PC-9 (cell line): ENCODE data around the gene DYNLT2B.

Experiments
- EZH2 ChIP-seq: fragments of 200-600 bp; sonication (generic); IDR thresholded peaks from 2 replicates; pipeline ENCODE4 v1.8.0; 2017; ENCODE audit warnings: antibody characterized with exemption, low read depth
- TF ChIP-seq, protein P1 (sequence below): fragments of 200-600 bp; sonication (generic); conservative IDR thresholded peaks from 2 replicates; pipeline ENCODE4 v1.6.1; 2017; ENCODE audit warnings: mixed run types, antibody characterized with exemption, mild to moderate bottlenecking, moderate library complexity

- TF ChIP-seq, protein P1, sequence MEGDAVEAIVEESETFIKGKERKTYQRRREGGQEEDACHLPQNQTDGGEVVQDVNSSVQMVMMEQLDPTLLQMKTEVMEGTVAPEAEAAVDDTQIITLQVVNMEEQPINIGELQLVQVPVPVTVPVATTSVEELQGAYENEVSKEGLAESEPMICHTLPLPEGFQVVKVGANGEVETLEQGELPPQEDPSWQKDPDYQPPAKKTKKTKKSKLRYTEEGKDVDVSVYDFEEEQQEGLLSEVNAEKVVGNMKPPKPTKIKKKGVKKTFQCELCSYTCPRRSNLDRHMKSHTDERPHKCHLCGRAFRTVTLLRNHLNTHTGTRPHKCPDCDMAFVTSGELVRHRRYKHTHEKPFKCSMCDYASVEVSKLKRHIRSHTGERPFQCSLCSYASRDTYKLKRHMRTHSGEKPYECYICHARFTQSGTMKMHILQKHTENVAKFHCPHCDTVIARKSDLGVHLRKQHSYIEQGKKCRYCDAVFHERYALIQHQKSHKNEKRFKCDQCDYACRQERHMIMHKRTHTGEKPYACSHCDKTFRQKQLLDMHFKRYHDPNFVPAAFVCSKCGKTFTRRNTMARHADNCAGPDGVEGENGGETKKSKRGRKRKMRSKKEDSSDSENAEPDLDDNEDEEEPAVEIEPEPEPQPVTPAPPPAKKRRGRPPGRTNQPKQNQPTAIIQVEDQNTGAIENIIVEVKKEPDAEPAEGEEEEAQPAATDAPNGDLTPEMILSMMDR, result no peak
- TF ChIP-seq EZH2, result no peak
Measured at GRCh38 chr3:196255776-196256175, 62.3 kb downstream of the DYNLT2B start.
